ENCODE results near the gene C3orf18. TPM values are rescaled to one million over a fixed set of nuclear protein-coding genes. Genes with fewer than 3 reads are reported as not detected.

Gene C3orf18
- total RNA-seq, result 1 to 10 TPM; 2.4 to 2.9 TPM

- TF ChIP-seq, protein P1, sequence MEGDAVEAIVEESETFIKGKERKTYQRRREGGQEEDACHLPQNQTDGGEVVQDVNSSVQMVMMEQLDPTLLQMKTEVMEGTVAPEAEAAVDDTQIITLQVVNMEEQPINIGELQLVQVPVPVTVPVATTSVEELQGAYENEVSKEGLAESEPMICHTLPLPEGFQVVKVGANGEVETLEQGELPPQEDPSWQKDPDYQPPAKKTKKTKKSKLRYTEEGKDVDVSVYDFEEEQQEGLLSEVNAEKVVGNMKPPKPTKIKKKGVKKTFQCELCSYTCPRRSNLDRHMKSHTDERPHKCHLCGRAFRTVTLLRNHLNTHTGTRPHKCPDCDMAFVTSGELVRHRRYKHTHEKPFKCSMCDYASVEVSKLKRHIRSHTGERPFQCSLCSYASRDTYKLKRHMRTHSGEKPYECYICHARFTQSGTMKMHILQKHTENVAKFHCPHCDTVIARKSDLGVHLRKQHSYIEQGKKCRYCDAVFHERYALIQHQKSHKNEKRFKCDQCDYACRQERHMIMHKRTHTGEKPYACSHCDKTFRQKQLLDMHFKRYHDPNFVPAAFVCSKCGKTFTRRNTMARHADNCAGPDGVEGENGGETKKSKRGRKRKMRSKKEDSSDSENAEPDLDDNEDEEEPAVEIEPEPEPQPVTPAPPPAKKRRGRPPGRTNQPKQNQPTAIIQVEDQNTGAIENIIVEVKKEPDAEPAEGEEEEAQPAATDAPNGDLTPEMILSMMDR (IDR thresholded peaks at IDR 0.05), result no peak
- intact Hi-C loops (cut with DNase I), result no loop called here
- peak within 1 kb of the TSS; percentile 82 for H3K27ac ChIP-seq
- peak within 1 kb of the TSS; percentile 54 for H3K4me3 ChIP-seq
- peak within 1 kb of the TSS; percentile 38 to 73 for H3K9ac ChIP-seq (ENCODE audit: low read depth in 2 of 2, low read length in 2 of 2)
- no peaks in the 10 kb centered on the region for H3K4me1 ChIP-seq
- no peaks in the 10 kb centered on the region for H3K36me3 ChIP-seq
- H3K9me3 ChIP-seq, result no peaks in the 10 kb centered on the region
- no peaks in the 10 kb centered on the region for H3K27me3 ChIP-seq
- peak; percentile 94 for DNase-seq
Observed at GRCh38 chr3:50567386-50568167, at the start of gene C3orf18. C3orf18 (minus strand) TSS chr3:50567747; CDS start chr3:50565699, 2,048 bp downstream.

GRCh38 chr3:50616770-50617095, 49.2 kb upstream of the C3orf18 start:
- H3K4me3 ChIP-seq, result peak overlapping the region; percentile 88
- no peaks in the 10 kb centered on the region for H3K9me3 ChIP-seq
- H3K9ac ChIP-seq (ENCODE audit: low read depth in 2 of 2, low read length in 2 of 2), result peak overlapping the region; percentile 52 to 79
- peak overlapping the region; percentile 93 for H3K27ac ChIP-seq
- H3K27me3 ChIP-seq, result no peaks in the 10 kb centered on the region
- intact Hi-C loops (cut with DNase I), result loop anchor here (5.0 kb wide), 2 partner anchors 696 to 756 kb away; no protein-coding TSS in a partner anchor
- peaks cover 14% of the 10 kb centered on the region for H3K4me1 ChIP-seq
- H3K36me3 ChIP-seq, result no peaks in the 10 kb centered on the region
- TF ChIP-seq, protein P1 (IDR thresholded peaks at IDR 0.05), result no peak
- DNase-seq, result peak; percentile 98

GRCh38 chr3:50616003-50616769, 48.6 kb upstream of the C3orf18 start:
- Histone ChIP-seq H3K9me3 (no peaks in the 10 kb centered on the region), H3K4me3 (peak overlapping the region; percentile 88), H3K9ac (ENCODE audit: low read depth in 2 of 2, low read length in 2 of 2) (peak overlapping the region; percentile 52 to 79), H3K4me1 (peaks cover 14% of the 10 kb centered on the region), H3K27me3 (no peaks in the 10 kb centered on the region), H3K36me3 (no peaks in the 10 kb centered on the region), H3K27ac (peak overlapping the region; percentile 93)
- TF ChIP-seq, protein P1 (IDR thresholded peaks at IDR 0.05), result peak; percentile 99
- DNase-seq, result peak; percentile 86
- intact Hi-C loops (cut with DNase I), result loop anchor here (5.0 kb wide), 2 partner anchors 696 to 756 kb away; no protein-coding TSS in a partner anchor

DNA sequence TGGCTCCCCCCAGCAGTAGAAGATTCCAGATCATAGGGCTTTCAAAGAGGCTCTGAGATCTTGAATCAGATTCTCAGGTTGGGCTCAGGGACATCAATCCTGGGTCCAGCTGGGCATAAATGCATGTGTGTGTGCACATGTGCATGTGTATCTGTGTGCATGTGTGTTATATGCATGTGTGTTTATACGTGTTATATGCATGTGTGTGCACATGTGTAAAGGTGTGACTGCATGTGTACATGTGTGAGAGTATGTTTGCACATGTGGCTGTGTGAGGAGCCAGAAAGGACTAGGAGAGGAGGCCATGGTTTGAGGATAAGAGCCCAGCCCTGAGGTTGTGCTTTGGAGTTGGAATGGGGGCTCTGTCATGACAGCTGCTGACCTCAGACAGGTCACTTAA, 47.6 kb upstream of the C3orf18 start:
- no peaks in the 10 kb centered on the region for H3K36me3 ChIP-seq
- H3K4me3 ChIP-seq, result no peak overlapping the region
- DNase-seq, result no peak
- no peak overlapping the region for H3K27ac ChIP-seq
- H3K9ac ChIP-seq (ENCODE audit: low read depth in 2 of 2, low read length in 2 of 2), result no peak overlapping the region
- TF ChIP-seq, protein P1 (IDR thresholded peaks at IDR 0.05), result no peak
- H3K27me3 ChIP-seq, result no peaks in the 10 kb centered on the region
- peaks cover 16% of the 10 kb centered on the region for H3K4me1 ChIP-seq
- intact Hi-C loops (cut with DNase I), result loop anchor here (2.0 to 5.0 kb wide), 3 partner anchors 96 to 757 kb away; no protein-coding TSS in a partner anchor
- no peaks in the 10 kb centered on the region for H3K9me3 ChIP-seq

DNA sequence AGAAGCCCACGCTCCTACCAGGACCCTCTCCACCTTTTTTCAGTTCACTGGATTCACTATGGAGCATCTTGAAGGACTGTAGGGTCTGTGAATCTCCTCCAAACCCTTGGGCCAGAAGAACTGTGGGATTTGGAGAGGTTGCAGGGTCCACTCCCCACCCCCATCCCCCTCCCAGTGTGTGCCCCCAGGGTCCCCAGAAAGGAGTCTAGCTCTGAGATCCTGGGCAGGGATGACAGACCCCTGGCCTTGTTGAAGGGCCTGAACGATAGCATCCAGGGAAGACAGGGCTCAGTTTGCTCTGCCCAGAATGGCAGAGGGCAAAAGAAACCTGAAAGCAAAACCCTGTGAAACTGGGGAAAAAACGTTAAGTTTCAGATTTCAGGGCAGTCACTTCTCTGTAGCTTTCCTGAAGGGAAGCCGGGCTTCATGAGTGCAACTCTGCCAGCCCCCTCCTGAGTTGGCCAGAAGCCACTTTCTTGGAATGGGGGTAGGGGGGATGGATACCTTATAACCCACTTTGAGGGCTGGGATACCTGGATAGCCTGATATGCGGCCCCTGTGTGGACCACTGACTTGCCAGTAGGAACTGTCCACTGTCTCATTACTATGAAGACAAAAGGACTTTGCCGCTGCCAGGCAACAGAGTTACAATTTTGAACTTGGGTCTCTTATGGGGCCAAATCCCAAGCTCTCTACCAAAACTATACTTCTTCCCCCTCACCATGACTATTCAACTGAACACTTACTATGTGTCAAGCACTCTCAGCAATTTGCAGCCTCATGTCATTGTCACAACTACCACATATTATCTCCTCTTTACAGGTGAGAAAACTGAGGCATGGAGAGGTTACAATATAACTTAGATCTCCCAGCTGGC, 45.7 kb upstream of the C3orf18 start:
- Histone ChIP-seq H3K9ac (ENCODE audit: low read depth in 2 of 2, low read length in 2 of 2) (peak overlapping the region; percentile 66 to 77), H3K4me1 (peaks cover 22% of the 10 kb centered on the region), H3K27me3 (no peaks in the 10 kb centered on the region), H3K4me3 (no peak overlapping the region), H3K9me3 (no peaks in the 10 kb centered on the region), H3K27ac (peak overlapping the region; percentile 95), H3K36me3 (no peaks in the 10 kb centered on the region)
- TF ChIP-seq, protein P1 (IDR thresholded peaks at IDR 0.05), result no peak
- DNase-seq, result no peak
- intact Hi-C loops (cut with DNase I), result loop anchor here (2.0 kb wide), 1 partner anchor 42 kb away; no protein-coding TSS in a partner anchor
